HUES6 (cell line): ENCODE data around the gene ERG.

ENCODE experiments used
- H3K27ac ChIP-seq: 2 replicates; pipeline ENCODE4 v1.7.0; 2013; ENCODE audit warnings: low read depth, mild to moderate bottlenecking, low read length, inconsistent platforms
- H3K27me3 ChIP-seq: 2 replicates; pipeline ENCODE4 v1.6.1; 2013; ENCODE audit warnings: low read length; ENCODE audit not compliant: control insufficient read depth, insufficient read depth
- H3K36me3 ChIP-seq: 2 replicates; pipeline ENCODE4 v1.6.1; 2013; ENCODE audit warnings: low read length; ENCODE audit not compliant: control insufficient read depth, insufficient read depth
- H3K4me1 ChIP-seq: 2 replicates; pipeline ENCODE4 v1.6.1; 2013; ENCODE audit warnings: low read length; ENCODE audit not compliant: control insufficient read depth, insufficient read depth
- H3K4me3 ChIP-seq: 2 replicates; pipeline ENCODE4 v1.5.1; 2013; ENCODE audit warnings: low read depth, low read length
- H3K9ac ChIP-seq: one replicate; pipeline ENCODE4 v1.6.1; 2013; ENCODE audit warnings: mild to moderate bottlenecking, low read length
- H3K9me3 ChIP-seq: 2 replicates; pipeline ENCODE4 v1.6.1; 2013; ENCODE audit warnings: low read depth, low read length; ENCODE audit not compliant: control insufficient read depth, insufficient read depth

ERG gene

DNA sequence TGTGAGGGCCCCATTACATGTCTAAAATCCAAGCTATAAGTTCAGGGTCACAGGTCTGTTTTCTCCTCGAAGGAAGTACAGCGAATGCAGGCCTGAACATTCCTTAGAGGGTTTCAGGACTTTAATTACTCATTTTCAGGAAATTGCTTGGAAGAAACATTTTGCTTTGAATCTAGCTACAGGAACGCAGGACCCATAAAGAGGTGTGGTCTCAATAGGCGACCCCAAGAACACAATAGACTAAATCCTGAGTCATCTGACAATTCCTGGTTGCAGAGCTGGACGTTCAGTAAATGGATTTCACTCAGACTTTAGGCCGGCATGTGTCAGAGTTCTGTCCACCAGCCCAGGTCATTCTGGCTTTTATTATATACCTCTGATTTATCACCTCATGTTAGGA, 1.0 kb upstream of the ERG start:
- H3K9ac ChIP-seq = no peak overlapping the region
- no peak overlapping the region for H3K27ac ChIP-seq

DNA sequence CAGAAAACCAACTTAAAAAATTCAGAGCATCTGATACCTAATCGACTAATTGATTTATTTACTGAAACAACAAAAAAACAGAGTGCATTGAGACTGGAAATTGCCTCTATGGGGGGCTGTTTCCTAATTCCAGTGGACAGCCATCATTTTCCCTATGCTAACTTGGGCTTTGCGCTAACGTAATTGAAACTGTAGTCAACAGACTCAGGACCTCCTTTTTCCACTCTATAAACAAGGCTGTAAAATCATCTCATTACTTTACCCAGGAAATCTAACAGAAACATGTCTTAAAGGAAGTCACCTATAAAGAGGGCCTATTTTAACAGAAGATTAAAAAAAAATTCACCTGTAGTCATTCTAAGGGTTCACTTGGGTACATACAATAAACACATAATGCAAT, 2.1 kb downstream of the ERG start:
- no peaks in the 10 kb centered on the region for H3K27me3 ChIP-seq
- no peak overlapping the region for H3K4me3 ChIP-seq
- H3K36me3 ChIP-seq = no peaks in the 10 kb centered on the region
- H3K27ac ChIP-seq = no peak overlapping the region
- H3K4me1 ChIP-seq = peaks cover 18% of the 10 kb centered on the region
- H3K9ac ChIP-seq = no peak overlapping the region
- no peaks in the 10 kb centered on the region for H3K9me3 ChIP-seq

More for the DNA sequence above, 1.0 kb upstream of the ERG start:
- no peaks in the 10 kb centered on the region for H3K27me3 ChIP-seq
- no peaks in the 10 kb centered on the region for H3K36me3 ChIP-seq
- peaks cover 18% of the 10 kb centered on the region for H3K4me1 ChIP-seq
- no peak overlapping the region for H3K4me3 ChIP-seq
- H3K9me3 ChIP-seq = no peaks in the 10 kb centered on the region

DNA sequence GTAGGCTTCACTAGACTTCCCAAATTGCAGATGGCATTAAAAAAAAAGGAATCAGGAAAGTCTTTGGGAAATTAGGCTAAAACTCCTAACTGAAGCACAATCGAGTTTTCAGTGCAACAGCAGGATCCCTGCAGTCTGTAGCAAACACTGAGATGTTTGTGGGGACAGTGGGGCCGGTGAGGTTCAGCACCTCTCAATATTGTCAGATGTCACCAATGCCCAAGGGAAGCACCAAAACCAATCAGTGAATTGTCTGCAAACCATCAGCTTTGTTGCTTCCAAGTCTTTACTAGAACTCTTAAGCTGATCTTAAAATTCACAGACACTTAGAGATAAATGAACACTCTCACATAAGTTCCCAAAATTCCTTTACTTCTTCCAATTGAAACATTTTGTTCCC, 2.6 kb downstream of the ERG start:
- Histone ChIP-seq H3K4me1 (peaks cover 20% of the 10 kb centered on the region), H3K9me3 (no peaks in the 10 kb centered on the region), H3K36me3 (no peaks in the 10 kb centered on the region), H3K4me3 (no peak overlapping the region), H3K27me3 (no peaks in the 10 kb centered on the region), H3K9ac (no peak overlapping the region), H3K27ac (no peak overlapping the region)

DNA sequence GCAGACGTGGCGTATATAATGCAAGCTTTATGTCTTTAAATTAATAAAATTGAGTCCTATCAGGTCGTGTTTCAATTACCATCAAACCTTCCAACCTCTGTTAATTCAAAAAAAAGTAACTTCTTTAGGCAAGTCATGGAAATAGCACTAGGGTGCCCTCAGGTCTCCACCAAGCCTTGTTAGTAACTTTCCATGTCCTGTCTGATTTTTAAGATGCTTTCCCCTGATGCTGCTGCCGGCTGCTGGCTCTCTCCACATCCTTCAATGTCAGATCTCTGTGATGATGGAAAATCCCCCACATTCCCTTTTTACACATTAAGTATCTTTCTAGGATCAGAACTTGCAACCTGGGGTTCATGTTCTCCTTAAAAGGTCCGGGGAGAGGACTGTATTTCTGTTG, 3.0 kb downstream of the ERG start:
- H3K4me1 ChIP-seq = peaks cover 25% of the 10 kb centered on the region
- no peaks in the 10 kb centered on the region for H3K36me3 ChIP-seq
- no peak overlapping the region for H3K9ac ChIP-seq
- H3K4me3 ChIP-seq = no peak overlapping the region
- no peaks in the 10 kb centered on the region for H3K9me3 ChIP-seq
- H3K27me3 ChIP-seq = no peaks in the 10 kb centered on the region
- no peak overlapping the region for H3K27ac ChIP-seq

DNA sequence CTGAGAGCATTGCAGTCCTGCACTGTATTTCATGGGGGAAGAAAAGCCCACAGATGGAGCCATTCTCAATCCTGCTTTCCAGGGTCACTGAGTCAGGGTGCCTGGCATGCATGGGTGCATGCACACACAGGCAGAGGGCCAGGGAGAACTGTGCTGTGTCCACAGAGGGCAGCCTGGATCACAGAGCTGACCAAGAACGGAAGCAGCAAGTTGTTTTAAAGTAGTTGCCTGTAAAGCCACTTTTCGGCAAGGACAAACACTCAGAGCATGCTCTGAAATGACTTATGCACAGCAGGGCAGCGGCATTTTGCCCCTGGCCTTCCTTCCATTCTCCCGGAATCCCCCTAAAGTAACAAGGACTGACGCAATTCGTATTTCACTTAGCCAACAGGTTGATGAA, 3.6 kb downstream of the ERG start:
- Histone ChIP-seq H3K27me3 (no peaks in the 10 kb centered on the region), H3K9ac (no peak overlapping the region), H3K4me3 (no peak overlapping the region), H3K4me1 (peaks cover 30% of the 10 kb centered on the region), H3K27ac (no peak overlapping the region), H3K36me3 (no peaks in the 10 kb centered on the region), H3K9me3 (no peaks in the 10 kb centered on the region)

DNA sequence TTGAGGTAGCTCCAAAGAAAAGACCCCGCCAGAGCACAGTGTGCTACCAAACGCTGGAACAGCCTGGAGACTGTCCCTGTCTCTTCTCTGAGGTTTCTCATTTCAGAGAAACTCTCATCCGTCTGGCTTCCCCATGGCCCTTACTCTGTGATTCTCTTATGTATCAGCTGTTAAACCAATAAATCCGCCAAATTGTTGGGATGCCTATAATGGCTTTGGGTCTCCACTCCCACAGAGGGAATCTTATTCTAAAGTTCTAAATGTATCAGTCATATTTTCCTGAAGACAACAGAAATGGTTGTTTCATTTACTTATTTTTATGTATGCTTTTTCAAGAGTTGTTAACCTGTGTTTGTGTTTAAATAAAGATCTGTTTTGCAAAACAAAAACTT, 4.0 kb downstream of the ERG start:
- H3K4me1 ChIP-seq = peaks cover 35% of the 10 kb centered on the region
- no peaks in the 10 kb centered on the region for H3K9me3 ChIP-seq
- no peaks in the 10 kb centered on the region for H3K36me3 ChIP-seq
- no peak overlapping the region for H3K9ac ChIP-seq
- H3K4me3 ChIP-seq = no peak overlapping the region
- no peak overlapping the region for H3K27ac ChIP-seq
- no peaks in the 10 kb centered on the region for H3K27me3 ChIP-seq

GRCh38 chr21:38493549-38494250, 4.6 kb downstream of the ERG start:
- H3K36me3 ChIP-seq = no peaks in the 10 kb centered on the region
- H3K9me3 ChIP-seq = no peaks in the 10 kb centered on the region
- no peak overlapping the region for H3K9ac ChIP-seq
- no peak overlapping the region for H3K27ac ChIP-seq
- no peaks in the 10 kb centered on the region for H3K27me3 ChIP-seq
- peaks cover 39% of the 10 kb centered on the region for H3K4me1 ChIP-seq
- H3K4me3 ChIP-seq = no peak overlapping the region

- Histone ChIP-seq H3K9me3 (no peaks in the 10 kb centered on the region), H3K9ac (no peak overlapping the region), H3K4me1 (peaks cover 50% of the 10 kb centered on the region), H3K4me3 (no peak overlapping the region), H3K27me3 (no peaks in the 10 kb centered on the region), H3K27ac (no peak overlapping the region), H3K36me3 (no peaks in the 10 kb centered on the region)
Observed at GRCh38 chr21:38492007-38492406, 6.3 kb downstream of the ERG start.

GRCh38 chr21:38491536-38491935, 6.7 kb downstream of the ERG start:
- H3K4me1 ChIP-seq = peaks cover 50% of the 10 kb centered on the region
- H3K4me3 ChIP-seq = no peak overlapping the region
- no peaks in the 10 kb centered on the region for H3K36me3 ChIP-seq
- no peaks in the 10 kb centered on the region for H3K27me3 ChIP-seq
- H3K27ac ChIP-seq = no peak overlapping the region
- H3K9me3 ChIP-seq = no peaks in the 10 kb centered on the region
- H3K9ac ChIP-seq = no peak overlapping the region

DNA sequence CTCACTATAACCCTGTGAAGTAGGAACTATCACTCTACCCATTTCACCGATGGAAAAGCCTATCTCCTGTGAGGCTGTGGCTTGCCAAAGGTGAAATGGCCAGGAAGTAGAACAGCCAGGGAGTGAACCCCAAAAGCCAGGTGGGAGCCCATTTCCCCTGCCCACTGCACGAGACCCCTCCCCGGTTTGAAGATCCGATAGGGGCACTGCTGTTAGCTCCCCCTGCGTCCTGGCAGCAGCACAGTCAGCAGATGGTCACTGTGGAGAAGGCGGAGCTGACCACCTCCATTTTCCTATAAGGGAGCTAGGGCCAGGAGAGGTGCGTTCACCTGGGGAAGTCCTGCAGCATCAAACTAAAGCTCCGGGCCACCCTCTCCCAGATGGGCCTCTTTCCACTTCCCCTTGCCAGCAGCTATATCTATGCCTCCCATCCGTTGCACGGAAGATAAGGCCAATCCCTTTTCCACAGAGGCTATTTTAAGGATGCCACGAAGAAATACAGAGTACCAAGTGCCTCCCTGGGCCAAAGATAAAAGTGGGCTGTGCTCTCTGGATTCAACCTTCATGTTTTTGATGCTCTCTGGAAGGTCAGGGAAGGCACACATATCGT, 7.8 kb downstream of the ERG start:
- Histone ChIP-seq H3K4me1 (peaks cover 43% of the 10 kb centered on the region), H3K9ac (no peak overlapping the region), H3K27me3 (no peaks in the 10 kb centered on the region)

DNA sequence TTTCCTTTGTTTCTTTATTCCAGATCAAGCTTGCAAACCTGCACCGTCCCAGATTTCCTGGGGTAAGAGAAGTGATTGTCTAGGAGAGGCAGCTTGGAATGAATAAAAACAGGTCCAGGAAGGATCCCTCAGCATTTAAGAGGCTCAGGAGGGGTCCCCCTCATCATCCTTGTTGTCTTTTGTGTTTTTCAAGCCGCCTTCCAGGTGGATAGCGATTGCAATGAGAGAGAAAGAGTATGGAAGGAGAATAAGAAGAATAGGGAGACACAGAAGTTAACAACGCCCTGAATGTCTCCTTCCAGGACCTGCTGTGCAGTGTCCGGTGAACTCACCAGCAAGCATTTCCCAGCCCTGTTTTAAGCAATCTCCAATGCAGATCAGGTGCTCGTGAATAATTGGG, 8.5 kb downstream of the ERG start:
- Histone ChIP-seq H3K36me3 (no peaks in the 10 kb centered on the region), H3K27ac (no peak overlapping the region), H3K4me3 (no peak overlapping the region), H3K9me3 (no peaks in the 10 kb centered on the region), H3K4me1 (peaks cover 36% of the 10 kb centered on the region), H3K27me3 (no peaks in the 10 kb centered on the region), H3K9ac (no peak overlapping the region)

More for the DNA sequence above, 7.8 kb downstream of the ERG start:
- no peaks in the 10 kb centered on the region for H3K36me3 ChIP-seq
- H3K27ac ChIP-seq = no peak overlapping the region
- H3K9me3 ChIP-seq = no peaks in the 10 kb centered on the region
- H3K4me3 ChIP-seq = no peak overlapping the region
